HEK293T (cell line): Measurements from ENCODE around the gene NR0B1.

Experiments
- CTCF ChIA-PET: fragments of 350-600 bp; formaldehyde crosslinking; extraction: SDS; loops from one replicate; lab custom pipeline; 2021; ENCODE audit warnings: antibody characterized with exemption, inconsistent platforms; lab: Yijun Ruan, JAX
- POLR2A ChIA-PET: fragments of 350-600 bp; formaldehyde crosslinking; extraction: SDS; loops from one replicate; lab custom pipeline; 2020; ENCODE audit warnings: antibody characterized with exemption, inconsistent platforms; lab: Yijun Ruan, JAX
- DNase-seq: peaks from one replicate; pipeline ENCODE4 v3.0.0; 2012; ENCODE audit warnings: mixed read lengths; ENCODE audit errors: extremely low spot score
- ARNT ChIP-seq: fragments of 450-650 bp; IDR thresholded peaks from 2 replicates; pipeline ENCODE4 v1.6.1; 2017; ENCODE audit warnings: mild to moderate bottlenecking
- BHLHE40 ChIP-seq: fragments of 450-650 bp; IDR thresholded peaks from 2 replicates; pipeline ENCODE4 v1.6.1; 2016; ENCODE audit warnings: mild to moderate bottlenecking, moderate library complexity, borderline replicate concordance
- CTBP1 ChIP-seq: fragments of 450-650 bp; IDR thresholded peaks from 2 replicates; pipeline ENCODE4 v1.6.1; 2016; ENCODE audit warnings: borderline replicate concordance
- ELF4 ChIP-seq: fragments of 450-650 bp; IDR thresholded peaks from 2 replicates; pipeline ENCODE4 v1.6.1; 2017; ENCODE audit warnings: antibody characterized with exemption
- FOXA1 ChIP-seq: fragments of 450-650 bp; IDR thresholded peaks from 2 replicates; pipeline ENCODE4 v1.6.1; 2016; ENCODE audit warnings: mild to moderate bottlenecking
- FOXK2 ChIP-seq: fragments of 450-650 bp; IDR thresholded peaks from 2 replicates; pipeline ENCODE4 v1.6.1; 2016; ENCODE audit warnings: mild to moderate bottlenecking
- FOXM1 ChIP-seq: fragments of 450-650 bp; IDR thresholded peaks from 2 replicates; pipeline ENCODE4 v1.6.1; 2017; ENCODE audit warnings: mild to moderate bottlenecking, borderline replicate concordance
- HDGF ChIP-seq: fragments of 450-650 bp; IDR thresholded peaks from 2 replicates; pipeline ENCODE4 v1.6.1; 2017; ENCODE audit warnings: antibody characterized with exemption, borderline replicate concordance
- L3MBTL2 ChIP-seq: fragments of 450-650 bp; conservative IDR thresholded peaks from 2 replicates; pipeline ENCODE4 v1.6.1; 2016; ENCODE audit warnings: mild to moderate bottlenecking
- LEF1 ChIP-seq: fragments of 450-650 bp; IDR thresholded peaks from 2 replicates; pipeline ENCODE4 v1.6.1; 2017; ENCODE audit warnings: mild to moderate bottlenecking, borderline replicate concordance
- NFRKB ChIP-seq: fragments of 450-650 bp; IDR thresholded peaks from 2 replicates; pipeline ENCODE4 v1.6.1; 2016; ENCODE audit warnings: mild to moderate bottlenecking, moderate library complexity
- SP1 ChIP-seq: fragments of 450-650 bp; IDR thresholded peaks from 2 replicates; pipeline ENCODE4 v1.6.1; 2017
- SUZ12 ChIP-seq: fragments of 450-650 bp; IDR thresholded peaks from 2 replicates; pipeline ENCODE4 v1.6.1; 2016; ENCODE audit warnings: mild to moderate bottlenecking
- TARDBP ChIP-seq: fragments of 450-650 bp; IDR thresholded peaks from 2 replicates; pipeline ENCODE4 v1.6.1; 2016
- ZNF384 ChIP-seq: fragments of 450-650 bp; IDR thresholded peaks from 2 replicates; pipeline ENCODE4 v1.6.1; 2016
- TF ChIP-seq, protein P1 (sequence below): fragments of 450-650 bp; IDR thresholded peaks from 2 replicates; pipeline ENCODE4 v1.6.1; 2016

NR0B1 gene

GRCh38 chrX:30301963-30302362, 7.2 kb downstream of the NR0B1 start:
- no peak for DNase-seq
- CTCF ChIA-PET, result interaction anchor here (0.7 kb wide), 1 partner anchor 1713 kb away, joined by 4 read pairs; no protein-coding TSS in a partner anchor
- no peak for TF ChIP-seq ELF4
- no peak for TF ChIP-seq BHLHE40
- TF ChIP-seq SUZ12, result no peak
- no peak for TF ChIP-seq FOXM1
- no peak for TF ChIP-seq HDGF
- TF ChIP-seq, protein P1, sequence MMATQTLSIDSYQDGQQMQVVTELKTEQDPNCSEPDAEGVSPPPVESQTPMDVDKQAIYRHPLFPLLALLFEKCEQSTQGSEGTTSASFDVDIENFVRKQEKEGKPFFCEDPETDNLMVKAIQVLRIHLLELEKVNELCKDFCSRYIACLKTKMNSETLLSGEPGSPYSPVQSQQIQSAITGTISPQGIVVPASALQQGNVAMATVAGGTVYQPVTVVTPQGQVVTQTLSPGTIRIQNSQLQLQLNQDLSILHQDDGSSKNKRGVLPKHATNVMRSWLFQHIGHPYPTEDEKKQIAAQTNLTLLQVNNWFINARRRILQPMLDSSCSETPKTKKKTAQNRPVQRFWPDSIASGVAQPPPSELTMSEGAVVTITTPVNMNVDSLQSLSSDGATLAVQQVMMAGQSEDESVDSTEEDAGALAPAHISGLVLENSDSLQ, result no peak
- TF ChIP-seq SP1, result no peak
- no peak for TF ChIP-seq ARNT
- no peak for TF ChIP-seq CTBP1
- no peak for TF ChIP-seq ZNF384
- no peak for TF ChIP-seq L3MBTL2
- no peak for TF ChIP-seq NFRKB
- TF ChIP-seq TARDBP, result no peak
- TF ChIP-seq FOXA1, result no peak
- no peak for TF ChIP-seq LEF1
- TF ChIP-seq FOXK2, result no peak
- POLR2A ChIA-PET, result no interaction called here

DNA sequence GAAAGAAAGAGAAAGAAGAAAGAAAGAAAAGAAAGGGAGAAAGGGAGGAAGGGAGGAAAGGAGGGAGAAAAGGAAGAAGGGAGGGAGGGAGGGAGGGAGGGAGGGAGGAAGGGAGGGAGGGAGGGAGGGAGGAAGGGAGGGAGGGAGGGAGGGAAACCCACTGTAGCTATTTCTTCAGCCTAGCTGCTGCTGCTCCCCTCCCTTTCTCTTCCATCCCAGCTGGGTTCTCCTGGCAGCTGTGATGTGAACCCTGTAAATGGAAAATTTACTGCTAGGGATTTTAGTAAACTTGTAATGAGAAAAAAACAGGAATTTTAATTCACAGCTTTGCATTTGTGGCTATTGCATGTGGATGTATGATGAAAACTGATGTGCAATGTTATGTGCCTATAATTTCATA, 8.0 kb downstream of the NR0B1 start:
- no peak for DNase-seq
- TF ChIP-seq LEF1 (no peak), ELF4 (no peak), L3MBTL2 (no peak), SP1 (no peak), SUZ12 (no peak), ARNT (no peak), NFRKB (no peak), FOXA1 (no peak), FOXM1 (no peak), TARDBP (no peak), BHLHE40 (no peak), ZNF384 (no peak), FOXK2 (no peak), CTBP1 (no peak), HDGF (no peak)
- TF ChIP-seq, protein P1, result no peak
- ChIA-PET POLR2A (no interaction called here), CTCF (interaction anchor here (0.6 kb wide), 1 partner anchor 12 kb away, joined by 4 read pairs; no protein-coding TSS in a partner anchor)

- POLR2A ChIA-PET, result no interaction called here
These were observed 12.6 kb downstream of the NR0B1 start for GRCh38 chrX:30296408-30297254.

DNA sequence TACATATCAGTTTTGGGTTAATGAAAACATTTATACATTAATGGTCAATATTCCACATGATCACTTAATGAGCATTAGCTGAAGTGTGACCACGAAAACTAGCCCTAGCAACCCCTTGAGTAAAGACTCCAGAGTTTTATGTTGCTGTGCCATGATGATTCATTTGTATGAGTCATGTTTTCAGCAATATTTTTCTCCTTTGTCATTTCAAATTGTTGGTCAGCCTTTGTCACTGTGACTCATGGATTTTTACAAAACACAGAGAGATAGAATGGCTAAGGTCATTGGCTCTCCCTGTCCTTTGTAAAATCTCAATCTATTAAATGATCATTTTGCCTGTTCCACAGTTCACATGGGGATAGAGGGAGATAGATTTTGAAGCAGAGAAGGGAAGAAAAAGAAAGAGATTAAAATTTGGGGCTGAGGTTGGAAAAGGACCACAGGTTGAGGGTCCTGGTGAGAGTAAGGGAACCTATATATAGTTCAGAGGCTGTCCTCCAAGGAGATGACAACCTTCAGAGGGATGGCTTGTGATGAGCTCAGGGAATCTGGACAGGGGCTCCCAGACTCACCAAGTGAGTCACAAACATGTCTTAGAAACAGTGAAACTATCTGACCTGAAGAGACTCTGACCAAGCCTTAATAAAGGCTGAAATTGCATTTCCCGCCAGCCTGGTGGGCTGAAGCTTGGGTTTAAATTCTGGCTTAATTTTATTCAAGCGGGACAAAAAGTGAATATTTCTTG, 25.6 kb downstream of the NR0B1 start:
- no peak for DNase-seq
- POLR2A ChIA-PET, result no interaction called here
- TF ChIP-seq TARDBP (no peak), BHLHE40 (no peak), FOXM1 (no peak), FOXA1 (no peak), SUZ12 (no peak), LEF1 (no peak)
- TF ChIP-seq, protein P1, result no peak
- CTCF ChIA-PET, result no interaction called here

More at GRCh38 chrX:30296408-30297254, 12.6 kb downstream of the NR0B1 start:
- CTCF ChIA-PET, result no interaction called here
- TF ChIP-seq HDGF, result no peak
- TF ChIP-seq FOXM1, result no peak
- no peak for TF ChIP-seq FOXK2
- no peak for TF ChIP-seq ZNF384
- no peak for TF ChIP-seq CTBP1
- no peak for TF ChIP-seq FOXA1
- TF ChIP-seq, protein P1, result no peak
- DNase-seq, result no peak

DNA sequence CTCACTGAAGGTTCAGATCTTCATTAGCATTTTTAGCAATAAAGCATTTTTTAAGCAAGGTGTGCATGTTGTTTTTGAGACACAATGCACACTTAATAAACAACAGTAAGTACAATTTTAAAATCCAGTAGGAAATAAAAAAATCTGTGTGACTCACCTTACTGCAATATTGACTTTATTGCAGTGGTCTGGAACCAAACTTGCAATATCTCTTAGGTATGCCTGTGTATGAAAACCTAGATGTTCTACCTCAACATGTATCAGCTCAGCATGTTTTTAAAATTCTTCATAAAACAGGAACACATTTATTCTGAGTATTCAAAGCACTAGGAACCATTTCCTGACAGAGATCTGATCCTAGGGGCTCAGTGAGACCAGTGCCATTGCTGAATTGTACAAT, 26.7 kb downstream of the NR0B1 start:
- CTCF ChIA-PET, result no interaction called here
- TF ChIP-seq FOXA1 (no peak), SUZ12 (no peak)
- POLR2A ChIA-PET, result no interaction called here
- no peak for DNase-seq
